ENCODE results near the gene PLAGL1. TPM values are rescaled to one million over a fixed set of nuclear protein-coding genes. Genes with fewer than 3 reads are reported as not detected.

Gene PLAGL1
- total RNA-seq, 1 donor from 2014 or later: 83.1 TPM

- H3K27me3 Mint-ChIP-seq (ENCODE audit: low read depth): peaks cover 8% of the 10 kb centered on the region
- DNase-seq (ENCODE audit: low spot score): no peak
Observed at GRCh38 chr6:144008846-144009245, 787 bp upstream of the PLAGL1 start.

GRCh38 chr6:144007478-144008119 is 460 bp downstream of the PLAGL1 start:
- DNase-seq (ENCODE audit: low spot score): no peak
- peaks cover 8% of the 10 kb centered on the region for H3K27me3 Mint-ChIP-seq (ENCODE audit: low read depth)
- peaks cover 10% of the 10 kb centered on the region for H3K4me1 Mint-ChIP-seq (ENCODE audit: low read depth)

More at GRCh38 chr6:144008846-144009245, 787 bp upstream of the PLAGL1 start:
- H3K4me3 Mint-ChIP-seq (ENCODE audit: unreplicated experiment): peak overlapping the region; percentile 60
- H3K36me3 Mint-ChIP-seq (ENCODE audit: low read depth): peaks cover 5% of the 10 kb centered on the region
- H3K27ac Mint-ChIP-seq (ENCODE audit: unreplicated experiment): peak overlapping the region; percentile 13
- H3K9me3 Mint-ChIP-seq (ENCODE audit: low read depth): peaks cover 15% of the 10 kb centered on the region
- TF ChIP-seq CTCF (IDR thresholded peaks at IDR 0.05): no peak
- peaks cover 15% of the 10 kb centered on the region for H3K4me1 Mint-ChIP-seq (ENCODE audit: low read depth)

GRCh38 chr6:144006736-144007477 is 1.2 kb downstream of the PLAGL1 start:
- Mint-ChIP-seq H3K4me3 (ENCODE audit: unreplicated experiment) (peak overlapping the region; percentile 74), H3K36me3 (ENCODE audit: low read depth) (peaks cover 12% of the 10 kb centered on the region), H3K9me3 (ENCODE audit: low read depth) (peaks cover 19% of the 10 kb centered on the region), H3K4me1 (ENCODE audit: low read depth) (peaks cover 10% of the 10 kb centered on the region), H3K27ac (ENCODE audit: unreplicated experiment) (peak overlapping the region; percentile 86), H3K27me3 (ENCODE audit: low read depth) (peaks cover 8% of the 10 kb centered on the region)
- TF ChIP-seq CTCF (IDR thresholded peaks at IDR 0.05): no peak
- DNase-seq (ENCODE audit: low spot score): no peak

More at GRCh38 chr6:144007478-144008119, 460 bp downstream of the PLAGL1 start:
- Mint-ChIP-seq H3K36me3 (ENCODE audit: low read depth) (peaks cover 8% of the 10 kb centered on the region), H3K9me3 (ENCODE audit: low read depth) (peaks cover 16% of the 10 kb centered on the region), H3K27ac (ENCODE audit: unreplicated experiment) (peak overlapping the region; percentile 86), H3K4me3 (ENCODE audit: unreplicated experiment) (peak overlapping the region; percentile 74)
- TF ChIP-seq CTCF (IDR thresholded peaks at IDR 0.05): no peak

GRCh38 chr6:143999406-143999805 is 8.7 kb downstream of the PLAGL1 start:
- no peaks in the 10 kb centered on the region for H3K27me3 Mint-ChIP-seq (ENCODE audit: low read depth)
- no peak overlapping the region for H3K4me3 Mint-ChIP-seq (ENCODE audit: unreplicated experiment)
- no peak for DNase-seq (ENCODE audit: low spot score)
- TF ChIP-seq CTCF (IDR thresholded peaks at IDR 0.05): no peak
- H3K27ac Mint-ChIP-seq (ENCODE audit: unreplicated experiment): no peak overlapping the region
- peaks cover 15% of the 10 kb centered on the region for H3K36me3 Mint-ChIP-seq (ENCODE audit: low read depth)
- H3K4me1 Mint-ChIP-seq (ENCODE audit: low read depth): no peaks in the 10 kb centered on the region
- peaks cover 23% of the 10 kb centered on the region for H3K9me3 Mint-ChIP-seq (ENCODE audit: low read depth)

GRCh38 chr6:143998686-143999085 is 9.4 kb downstream of the PLAGL1 start:
- no peaks in the 10 kb centered on the region for H3K27me3 Mint-ChIP-seq (ENCODE audit: low read depth)
- H3K9me3 Mint-ChIP-seq (ENCODE audit: low read depth): peaks cover 24% of the 10 kb centered on the region
- DNase-seq (ENCODE audit: low spot score): no peak
- no peaks in the 10 kb centered on the region for H3K4me1 Mint-ChIP-seq (ENCODE audit: low read depth)
- no peak for TF ChIP-seq CTCF (IDR thresholded peaks at IDR 0.05)
- H3K36me3 Mint-ChIP-seq (ENCODE audit: low read depth): peaks cover 15% of the 10 kb centered on the region
- H3K4me3 Mint-ChIP-seq (ENCODE audit: unreplicated experiment): no peak overlapping the region
- no peak overlapping the region for H3K27ac Mint-ChIP-seq (ENCODE audit: unreplicated experiment)
